ENCODE data around the gene SPAG5. TPM values are rescaled to one million over a fixed set of nuclear protein-coding genes. Genes with fewer than 3 reads are reported as not detected.

The SPAG5 gene
- total and polyA plus RNA-seq, 8 donors = 1.2 to 48.7 (median 8.4) TPM

GRCh38 chr17:28532050-28532960 lies 66.5 kb downstream of the SPAG5 start:
- Histone ChIP-seq H3K4me1 (peaks cover 3 to 34% (median 16%) of the 10 kb centered on the region in 4 donors), H3K27me3 (peaks cover 0 to 9% (median 0%) of the 10 kb centered on the region in 3 donors), H3K36me3 (no peaks in the 10 kb centered on the region), H3K4me3 (no peak overlapping the region), H3K9me3 (no peaks in the 10 kb centered on the region), H3K27ac (no peak overlapping the region)
- TF ChIP-seq POLR2AphosphoS5 (IDR thresholded peaks at IDR 0.05) (no peak), POLR2A (IDR thresholded peaks at IDR 0.05) (no peak), EP300 (IDR thresholded peaks at IDR 0.05) (no peak)
- TF ChIP-seq, protein P1, sequence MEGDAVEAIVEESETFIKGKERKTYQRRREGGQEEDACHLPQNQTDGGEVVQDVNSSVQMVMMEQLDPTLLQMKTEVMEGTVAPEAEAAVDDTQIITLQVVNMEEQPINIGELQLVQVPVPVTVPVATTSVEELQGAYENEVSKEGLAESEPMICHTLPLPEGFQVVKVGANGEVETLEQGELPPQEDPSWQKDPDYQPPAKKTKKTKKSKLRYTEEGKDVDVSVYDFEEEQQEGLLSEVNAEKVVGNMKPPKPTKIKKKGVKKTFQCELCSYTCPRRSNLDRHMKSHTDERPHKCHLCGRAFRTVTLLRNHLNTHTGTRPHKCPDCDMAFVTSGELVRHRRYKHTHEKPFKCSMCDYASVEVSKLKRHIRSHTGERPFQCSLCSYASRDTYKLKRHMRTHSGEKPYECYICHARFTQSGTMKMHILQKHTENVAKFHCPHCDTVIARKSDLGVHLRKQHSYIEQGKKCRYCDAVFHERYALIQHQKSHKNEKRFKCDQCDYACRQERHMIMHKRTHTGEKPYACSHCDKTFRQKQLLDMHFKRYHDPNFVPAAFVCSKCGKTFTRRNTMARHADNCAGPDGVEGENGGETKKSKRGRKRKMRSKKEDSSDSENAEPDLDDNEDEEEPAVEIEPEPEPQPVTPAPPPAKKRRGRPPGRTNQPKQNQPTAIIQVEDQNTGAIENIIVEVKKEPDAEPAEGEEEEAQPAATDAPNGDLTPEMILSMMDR (IDR thresholded peaks at IDR 0.05) = no peak
- intact Hi-C loops (cut with DNase I; ENCODE audit: low total_unique reads) = no loop called here
- 73 to 85% (median 79%) methylated on average over 7 of the region's 7 CpGs for WGBS, 5 donors
- no peak for DNase-seq

DNA sequence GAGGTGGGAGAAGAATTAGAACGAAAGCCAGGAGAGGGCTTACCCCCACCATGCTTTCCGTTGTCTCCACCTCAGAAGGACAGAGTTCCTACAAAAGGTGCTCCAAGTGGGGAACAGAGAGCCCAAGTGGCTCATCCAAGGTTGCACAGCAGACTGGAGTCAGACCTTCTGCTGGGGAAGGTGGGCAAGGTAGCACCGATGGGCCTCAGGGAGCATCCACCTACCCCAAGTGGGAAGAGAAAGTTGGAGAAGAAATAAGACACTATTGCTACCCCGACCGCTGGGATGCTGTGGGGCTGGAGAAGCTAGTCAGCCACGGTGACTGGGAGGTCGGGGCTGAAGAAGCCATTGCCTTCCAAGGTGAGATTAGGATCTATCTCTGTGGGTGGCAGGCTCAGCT lies 67.9 kb downstream of the SPAG5 start:
- no peaks in the 10 kb centered on the region for H3K36me3 ChIP-seq
- no peaks in the 10 kb centered on the region for H3K9me3 ChIP-seq
- H3K4me3 ChIP-seq = no peak overlapping the region
- 74 to 83% (median 78%) methylated on average over 7 of the region's 7 CpGs for WGBS, 5 donors
- peaks cover 0 to 9% (median 0%) of the 10 kb centered on the region in 3 donors for H3K27me3 ChIP-seq
- H3K4me1 ChIP-seq = peaks cover 0 to 36% (median 23%) of the 10 kb centered on the region in 4 donors
- no peak overlapping the region for H3K27ac ChIP-seq
- intact Hi-C loops (cut with DNase I; ENCODE audit: low total_unique reads) = no loop called here
- TF ChIP-seq EP300 (IDR thresholded peaks at IDR 0.05) = no peak
- no peak for TF ChIP-seq POLR2AphosphoS5 (IDR thresholded peaks at IDR 0.05)
- TF ChIP-seq, protein P1 (IDR thresholded peaks at IDR 0.05) = no peak
- TF ChIP-seq POLR2A (IDR thresholded peaks at IDR 0.05) = no peak
- DNase-seq = no peak

DNA sequence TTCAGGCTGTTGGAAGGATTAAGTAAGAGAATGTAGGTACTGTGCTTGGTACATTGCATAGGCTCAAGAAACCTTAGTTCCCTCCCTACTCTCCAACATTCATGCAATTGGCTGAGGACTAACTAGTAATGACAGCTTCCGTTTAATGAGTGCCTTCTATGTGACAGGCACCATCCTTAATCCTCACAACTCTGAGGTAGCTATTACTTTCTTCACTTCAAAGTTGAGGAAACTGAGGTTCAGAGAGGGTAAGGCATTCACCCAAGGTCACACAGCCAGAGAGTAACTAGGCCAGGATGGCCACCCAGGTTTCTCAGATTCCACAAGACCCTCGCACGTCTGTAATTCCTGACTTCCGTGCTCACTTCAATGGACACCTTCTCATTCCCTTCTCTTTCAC lies 68.6 kb downstream of the SPAG5 start:
- TF ChIP-seq POLR2AphosphoS5 (IDR thresholded peaks at IDR 0.05) = no peak
- TF ChIP-seq, protein P1 (IDR thresholded peaks at IDR 0.05) = no peak
- no peak for TF ChIP-seq POLR2A (IDR thresholded peaks at IDR 0.05)
- no peak for TF ChIP-seq EP300 (IDR thresholded peaks at IDR 0.05)
- Histone ChIP-seq H3K9me3 (no peaks in the 10 kb centered on the region), H3K27me3 (peaks cover 0 to 9% (median 0%) of the 10 kb centered on the region in 3 donors), H3K4me3 (no peak overlapping the region), H3K36me3 (no peaks in the 10 kb centered on the region), H3K27ac (no peak overlapping the region), H3K4me1 (peaks cover 0 to 39% (median 28%) of the 10 kb centered on the region in 4 donors)
- 82 to 91% (median 90%) methylated on average over 4 of the region's 4 CpGs for WGBS, 5 donors
- intact Hi-C loops (cut with DNase I; ENCODE audit: low total_unique reads) = no loop called here
- no peak for DNase-seq

DNA sequence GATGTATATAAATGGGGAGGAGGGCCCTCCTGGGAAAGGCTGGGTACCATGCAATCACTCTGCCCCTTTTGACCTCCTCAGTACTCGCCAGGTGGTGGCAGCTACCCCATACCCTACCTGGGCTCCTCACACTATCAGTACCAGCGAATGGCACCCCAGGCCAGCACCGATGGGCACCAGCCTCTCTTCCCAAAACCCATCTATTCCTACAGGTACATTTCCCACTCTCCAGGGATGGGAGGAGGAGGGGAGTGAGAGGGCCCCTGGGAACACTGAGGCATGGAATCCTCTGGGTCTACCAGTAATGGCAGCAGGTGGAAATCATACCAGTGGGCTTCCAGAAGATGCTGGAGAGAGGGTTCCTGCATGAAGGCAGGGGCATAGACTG lies 69.8 kb downstream of the SPAG5 start:
- Histone ChIP-seq H3K36me3 (no peaks in the 10 kb centered on the region), H3K4me3 (no peak overlapping the region), H3K27me3 (peaks cover 0 to 9% (median 0%) of the 10 kb centered on the region in 3 donors), H3K9me3 (no peaks in the 10 kb centered on the region), H3K4me1 (peaks cover 6 to 50% (median 34%) of the 10 kb centered on the region in 4 donors), H3K27ac (no peak overlapping the region)
- intact Hi-C loops (cut with DNase I; ENCODE audit: low total_unique reads) = no loop called here
- no peak for TF ChIP-seq EP300 (IDR thresholded peaks at IDR 0.05)
- no peak for DNase-seq
- WGBS, 5 donors = 67 to 97% (median 89%) methylated on average over 1 to 3 of the region's 3 CpGs
